KMS-11 (cell line): ENCODE data around the gene LRRC73.
A peak's percentile ranks its signal among the peaks of the same experiment; 100 is the strongest.
"Not testable (repeated sequence)": the region's sequence is repeated elsewhere in the genome, so short reads cannot be mapped to it uniquely, and the experiment has no call there.

ENCODE experiments used
- H2AFZ ChIP-seq: fragments of 200-600 bp; sonication (generic); 2 replicates; pipeline ENCODE4 v1.6.1; 2016; ENCODE audit warnings: antibody characterized with exemption, mixed run types, low read depth
- H3K27ac ChIP-seq: fragments of 200-600 bp; sonication (generic); 2 replicates; pipeline ENCODE4 v1.6.1; 2016; ENCODE audit warnings: mild to moderate bottlenecking, mixed run types
- H3K27me3 ChIP-seq: fragments of 200-600 bp; sonication (generic); 2 replicates; pipeline ENCODE4 v1.6.1; 2017; ENCODE audit warnings: mild to moderate bottlenecking, low read depth, mixed run types, moderate library complexity; ENCODE audit not compliant: insufficient read depth
- H3K36me3 ChIP-seq: fragments of 200-600 bp; sonication (generic); 2 replicates; pipeline ENCODE4 v1.6.1; 2017; ENCODE audit warnings: mild to moderate bottlenecking, mixed run types; ENCODE audit not compliant: insufficient read depth
- H3K4me1 ChIP-seq: fragments of 200-600 bp; sonication (generic); 2 replicates; pipeline ENCODE4 v1.6.1; 2016; ENCODE audit warnings: mild to moderate bottlenecking, low read depth, mixed run types; ENCODE audit not compliant: poor library complexity, severe bottlenecking
- H3K4me2 ChIP-seq: fragments of 200-600 bp; sonication (generic); 2 replicates; pipeline ENCODE4 v1.7.0; 2016; ENCODE audit warnings: mild to moderate bottlenecking, mixed run types
- H3K4me3 ChIP-seq: fragments of 200-600 bp; sonication (generic); IDR thresholded peaks from 2 replicates; pipeline ENCODE4 v1.6.1; 2017; ENCODE audit warnings: low read depth, low read length, mixed read lengths; ENCODE audit not compliant: insufficient read depth
- H3K79me2 ChIP-seq: fragments of 200-600 bp; sonication (generic); 2 replicates; pipeline ENCODE4 v1.6.1; 2016; ENCODE audit warnings: low read depth, mixed run types; ENCODE audit not compliant: insufficient read depth
- H3K9ac ChIP-seq: fragments of 200-600 bp; sonication (generic); 2 replicates; pipeline ENCODE4 v1.6.1; 2016; ENCODE audit warnings: mild to moderate bottlenecking, mixed run types
- H4K20me1 ChIP-seq: fragments of 200-600 bp; sonication (generic); 2 replicates; pipeline ENCODE4 v1.6.1; 2016; ENCODE audit warnings: mild to moderate bottlenecking, mixed run types; ENCODE audit not compliant: insufficient read depth
- TF ChIP-seq, protein P1 (sequence below): fragments of 200-600 bp; sonication (generic); conservative IDR thresholded peaks from 2 replicates; pipeline ENCODE4 v1.6.1; 2017; ENCODE audit warnings: low read depth, mild to moderate bottlenecking, antibody characterized with exemption, low read length, moderate library complexity, mixed read lengths

Gene LRRC73

DNA sequence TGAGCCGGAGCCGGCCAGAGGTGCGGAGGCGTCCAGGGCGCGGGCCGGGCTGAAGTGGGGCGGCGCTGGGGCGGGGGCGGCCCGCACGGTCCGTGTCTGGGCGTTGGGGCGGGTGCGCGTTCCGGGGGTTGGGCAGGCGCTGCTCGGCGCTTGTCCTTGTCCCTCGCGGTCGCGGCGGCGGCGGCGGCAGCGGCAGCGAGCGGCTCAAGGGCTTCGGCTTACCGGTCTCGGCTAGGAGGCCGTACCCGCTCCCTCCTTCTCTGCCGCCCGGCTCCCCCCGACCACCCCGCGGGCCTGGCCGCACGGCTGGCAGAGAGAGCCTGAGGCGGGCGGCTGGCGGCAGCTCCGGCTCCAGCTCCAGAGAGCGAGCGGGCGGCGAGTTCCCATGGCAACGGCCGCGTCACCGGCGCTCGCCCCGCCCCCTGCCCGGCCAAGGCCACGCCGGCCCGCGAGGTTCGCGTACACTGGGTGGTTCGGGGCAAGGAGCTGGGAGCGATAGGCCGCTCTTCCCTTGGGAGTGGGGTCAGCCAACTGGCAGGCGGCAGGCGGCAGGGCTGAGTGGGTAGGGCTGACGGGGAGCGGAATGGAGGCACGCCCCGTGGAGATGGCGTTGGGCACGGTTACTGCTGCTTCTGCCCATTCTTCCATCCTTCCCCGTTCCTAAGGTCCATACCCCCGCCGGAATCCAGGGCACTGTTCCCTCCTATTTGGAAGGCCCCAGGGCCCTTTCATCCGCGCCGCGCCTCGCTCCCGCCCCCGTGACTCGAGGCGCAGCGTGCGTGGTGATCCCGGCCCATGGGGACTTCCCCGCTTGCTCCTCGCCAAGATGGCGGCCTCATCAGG lies at the start of gene LRRC73:
TSS of gene LRRC73 (minus strand) at position 363 of the 843 bp plus-strand sequence. CDS start 561 bp downstream, outside the sequence.
- H3K27me3 ChIP-seq = peaks cover 10% of the 10 kb centered on the region; the same call in 1 of the 2 replicates
- H3K4me2 ChIP-seq = peak within 1 kb of the TSS; percentile 57
- no peaks in the 10 kb centered on the region for H3K36me3 ChIP-seq
- no peak within 1 kb of the TSS for H3K9ac ChIP-seq
- no peak within 1 kb of the TSS for H3K27ac ChIP-seq
- peaks cover 11% of the 10 kb centered on the region for H3K4me1 ChIP-seq
- TF ChIP-seq, protein P1, sequence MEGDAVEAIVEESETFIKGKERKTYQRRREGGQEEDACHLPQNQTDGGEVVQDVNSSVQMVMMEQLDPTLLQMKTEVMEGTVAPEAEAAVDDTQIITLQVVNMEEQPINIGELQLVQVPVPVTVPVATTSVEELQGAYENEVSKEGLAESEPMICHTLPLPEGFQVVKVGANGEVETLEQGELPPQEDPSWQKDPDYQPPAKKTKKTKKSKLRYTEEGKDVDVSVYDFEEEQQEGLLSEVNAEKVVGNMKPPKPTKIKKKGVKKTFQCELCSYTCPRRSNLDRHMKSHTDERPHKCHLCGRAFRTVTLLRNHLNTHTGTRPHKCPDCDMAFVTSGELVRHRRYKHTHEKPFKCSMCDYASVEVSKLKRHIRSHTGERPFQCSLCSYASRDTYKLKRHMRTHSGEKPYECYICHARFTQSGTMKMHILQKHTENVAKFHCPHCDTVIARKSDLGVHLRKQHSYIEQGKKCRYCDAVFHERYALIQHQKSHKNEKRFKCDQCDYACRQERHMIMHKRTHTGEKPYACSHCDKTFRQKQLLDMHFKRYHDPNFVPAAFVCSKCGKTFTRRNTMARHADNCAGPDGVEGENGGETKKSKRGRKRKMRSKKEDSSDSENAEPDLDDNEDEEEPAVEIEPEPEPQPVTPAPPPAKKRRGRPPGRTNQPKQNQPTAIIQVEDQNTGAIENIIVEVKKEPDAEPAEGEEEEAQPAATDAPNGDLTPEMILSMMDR = no peak
- H2AFZ ChIP-seq = peak within 1 kb of the TSS; percentile 52
- H3K79me2 ChIP-seq = no peaks in the 10 kb centered on the region
- no peak within 1 kb of the TSS for H3K4me3 ChIP-seq
- no peaks in the 10 kb centered on the region for H4K20me1 ChIP-seq

- TF ChIP-seq, protein P1 = no peak
- no peak overlapping the region for H3K27ac ChIP-seq
- H4K20me1 ChIP-seq = no peaks in the 10 kb centered on the region
- H2AFZ ChIP-seq = no peak overlapping the region
- H3K9ac ChIP-seq = no peak overlapping the region
- no peaks in the 10 kb centered on the region for H3K27me3 ChIP-seq
- H3K4me1 ChIP-seq = no peaks in the 10 kb centered on the region
- no peak overlapping the region for H3K4me3 ChIP-seq
- H3K79me2 ChIP-seq = no peaks in the 10 kb centered on the region
- no peak overlapping the region for H3K4me2 ChIP-seq
- H3K36me3 ChIP-seq = peaks cover 33% of the 10 kb centered on the region; the same call in 1 of the 2 replicates
Observed at GRCh38 chr6:43559328-43559727, 49.2 kb upstream of the LRRC73 start.

GRCh38 chr6:43557620-43558019 lies 47.5 kb upstream of the LRRC73 start:
- peaks cover 40% of the 10 kb centered on the region; the same call in 1 of the 2 replicates for H3K36me3 ChIP-seq
- not testable (repeated sequence) for H3K27me3 ChIP-seq, H3K4me2 ChIP-seq, H3K4me1 ChIP-seq, H3K79me2 ChIP-seq, H3K27ac ChIP-seq, H3K9ac ChIP-seq, H2AFZ ChIP-seq, H3K4me3 ChIP-seq, H4K20me1 ChIP-seq

GRCh38 chr6:43547222-43547621 lies 37.1 kb upstream of the LRRC73 start:
- no peak overlapping the region for H2AFZ ChIP-seq
- H3K9ac ChIP-seq = no peak overlapping the region
- no peak overlapping the region for H3K4me3 ChIP-seq
- peaks cover 22% of the 10 kb centered on the region; the same call in 1 of the 2 replicates for H3K36me3 ChIP-seq
- no peaks in the 10 kb centered on the region for H3K79me2 ChIP-seq
- H4K20me1 ChIP-seq = no peaks in the 10 kb centered on the region
- no peak overlapping the region for H3K4me2 ChIP-seq
- H3K4me1 ChIP-seq = peaks cover 15% of the 10 kb centered on the region
- TF ChIP-seq, protein P1 = no peak
- no peak overlapping the region for H3K27ac ChIP-seq
- H3K27me3 ChIP-seq = no peaks in the 10 kb centered on the region

- H3K27ac ChIP-seq = no peak overlapping the region; the same call in 1 of the 2 replicates
Observed at GRCh38 chr6:43544461-43544860, 34.3 kb upstream of the LRRC73 start.

More at GRCh38 chr6:43544461-43544860, 34.3 kb upstream of the LRRC73 start:
- Histone ChIP-seq H3K4me3 (no peak overlapping the region), H3K79me2 (no peaks in the 10 kb centered on the region), H3K36me3 (peaks cover 19% of the 10 kb centered on the region; the same call in 1 of the 2 replicates), H2AFZ (no peak overlapping the region), H3K9ac (no peak overlapping the region), H3K4me1 (peaks cover 15% of the 10 kb centered on the region), H3K4me2 (no peak overlapping the region), H4K20me1 (no peaks in the 10 kb centered on the region), H3K27me3 (no peaks in the 10 kb centered on the region)
- TF ChIP-seq, protein P1 = no peak
